Measurements from ENCODE around the gene WDR88.

DNA sequence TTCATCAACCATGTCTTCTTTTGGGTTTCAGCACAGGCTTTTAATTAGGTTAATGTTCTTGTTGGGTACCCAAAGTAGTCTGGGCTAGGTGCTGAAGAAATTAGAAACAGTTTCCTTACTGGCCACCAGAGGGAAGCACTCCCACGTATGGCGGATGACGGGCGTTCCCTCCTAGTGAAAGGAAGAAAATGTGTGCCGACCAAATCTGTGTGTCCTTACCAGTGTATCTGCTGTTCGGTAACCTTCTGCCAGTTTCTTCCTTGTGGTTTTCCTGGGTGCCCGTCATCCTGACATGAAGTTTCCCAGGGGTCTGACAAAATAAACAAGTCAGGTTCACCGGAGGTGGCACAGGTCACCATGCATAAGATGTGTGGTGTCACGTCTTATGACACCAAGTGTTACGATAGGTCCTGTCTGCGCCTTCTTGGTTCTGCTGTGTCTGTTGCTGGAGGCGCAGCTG lies 6.0 kb upstream of the WDR88 start:
- no peak for TF ChIP-seq POLR2A (IDR thresholded peaks at IDR 0.05)
- TF ChIP-seq, protein P1, sequence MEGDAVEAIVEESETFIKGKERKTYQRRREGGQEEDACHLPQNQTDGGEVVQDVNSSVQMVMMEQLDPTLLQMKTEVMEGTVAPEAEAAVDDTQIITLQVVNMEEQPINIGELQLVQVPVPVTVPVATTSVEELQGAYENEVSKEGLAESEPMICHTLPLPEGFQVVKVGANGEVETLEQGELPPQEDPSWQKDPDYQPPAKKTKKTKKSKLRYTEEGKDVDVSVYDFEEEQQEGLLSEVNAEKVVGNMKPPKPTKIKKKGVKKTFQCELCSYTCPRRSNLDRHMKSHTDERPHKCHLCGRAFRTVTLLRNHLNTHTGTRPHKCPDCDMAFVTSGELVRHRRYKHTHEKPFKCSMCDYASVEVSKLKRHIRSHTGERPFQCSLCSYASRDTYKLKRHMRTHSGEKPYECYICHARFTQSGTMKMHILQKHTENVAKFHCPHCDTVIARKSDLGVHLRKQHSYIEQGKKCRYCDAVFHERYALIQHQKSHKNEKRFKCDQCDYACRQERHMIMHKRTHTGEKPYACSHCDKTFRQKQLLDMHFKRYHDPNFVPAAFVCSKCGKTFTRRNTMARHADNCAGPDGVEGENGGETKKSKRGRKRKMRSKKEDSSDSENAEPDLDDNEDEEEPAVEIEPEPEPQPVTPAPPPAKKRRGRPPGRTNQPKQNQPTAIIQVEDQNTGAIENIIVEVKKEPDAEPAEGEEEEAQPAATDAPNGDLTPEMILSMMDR (IDR thresholded peaks at IDR 0.05), result peak; percentile 55 to 79 (median 70)
- no peak for TF ChIP-seq POLR2AphosphoS5 (IDR thresholded peaks at IDR 0.05)
